HG03097 (cell line): Measurements from ENCODE around the gene ZNF827.
A peak's percentile ranks its signal among the peaks of the same experiment; 100 is the strongest.
"Not testable (repeated sequence)": the region's sequence is repeated elsewhere in the genome, so short reads cannot be mapped to it uniquely, and the experiment has no call there.

ENCODE experiments used
- ATAC-seq: cut with Tn5 transposase; IDR thresholded peaks from one replicate; pipeline ENCODE4 v1.9.1; 2021; ENCODE audit not compliant: unreplicated experiment, low FRiP score

The ZNF827 gene

DNA sequence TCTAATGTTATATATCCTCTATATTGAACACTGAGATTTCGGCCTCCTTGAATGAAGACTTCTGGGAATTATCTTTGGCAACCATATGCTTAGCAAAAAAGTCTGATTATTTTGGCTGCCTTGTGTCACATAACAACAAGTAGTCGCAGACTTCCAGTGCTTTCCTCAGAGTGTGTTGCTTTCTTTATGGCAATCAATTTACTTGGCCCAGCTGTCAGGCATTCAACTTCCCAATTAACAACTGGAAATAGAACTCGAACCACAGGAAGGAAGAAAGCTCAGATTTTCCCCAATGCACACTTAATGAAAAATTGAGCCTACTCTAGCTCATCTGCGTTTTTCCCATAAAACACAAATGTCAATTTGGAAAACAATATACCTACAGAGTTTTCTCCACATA, 71.6 kb downstream of the ZNF827 start:
- ATAC-seq, result no peak

- ATAC-seq, result no peak
Observed at GRCh38 chr4:145865274-145865941, 73.2 kb downstream of the ZNF827 start.

GRCh38 chr4:145863191-145863590, 75.4 kb downstream of the ZNF827 start:
- no peak for ATAC-seq

GRCh38 chr4:145861336-145862318, 77.0 kb downstream of the ZNF827 start:
- no peak for ATAC-seq

GRCh38 chr4:145860897-145861296, 77.7 kb downstream of the ZNF827 start:
- ATAC-seq, result no peak

DNA sequence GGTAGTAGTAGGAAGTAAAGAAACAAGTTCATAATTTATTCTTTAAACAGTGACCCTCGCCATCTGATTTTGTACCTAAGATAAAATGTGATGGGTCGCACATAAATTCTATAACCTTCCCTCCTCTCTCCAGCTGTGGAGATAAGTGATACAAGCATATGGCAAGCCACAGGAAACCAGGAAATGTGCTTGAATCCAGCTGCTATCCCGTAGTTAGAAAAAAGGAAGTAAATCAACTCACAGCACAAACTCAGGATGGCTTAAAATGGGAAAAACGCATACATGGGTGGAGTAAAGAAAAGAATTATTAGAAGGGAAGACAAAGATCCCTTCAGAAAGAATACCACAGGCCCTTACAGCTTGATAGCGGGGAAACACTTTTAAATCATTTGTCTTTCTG, 78.2 kb downstream of the ZNF827 start:
- no peak for ATAC-seq

GRCh38 chr4:145859926-145860325, 78.7 kb downstream of the ZNF827 start:
- no peak for ATAC-seq

- ATAC-seq, result no peak
Observed at GRCh38 chr4:145859426-145859825, 79.2 kb downstream of the ZNF827 start.

- ATAC-seq, result no peak
Observed at GRCh38 chr4:145852256-145852839, 86.3 kb downstream of the ZNF827 start.

- ATAC-seq, result no peak
Observed at GRCh38 chr4:145851511-145852201, 87.0 kb downstream of the ZNF827 start.

GRCh38 chr4:145847764-145848163, 90.9 kb downstream of the ZNF827 start:
- no peak for ATAC-seq

- no peak for ATAC-seq
Observed at GRCh38 chr4:145845118-145845517, 93.5 kb downstream of the ZNF827 start.

GRCh38 chr4:145843639-145844038, 95.0 kb downstream of the ZNF827 start:
- ATAC-seq, result no peak

DNA sequence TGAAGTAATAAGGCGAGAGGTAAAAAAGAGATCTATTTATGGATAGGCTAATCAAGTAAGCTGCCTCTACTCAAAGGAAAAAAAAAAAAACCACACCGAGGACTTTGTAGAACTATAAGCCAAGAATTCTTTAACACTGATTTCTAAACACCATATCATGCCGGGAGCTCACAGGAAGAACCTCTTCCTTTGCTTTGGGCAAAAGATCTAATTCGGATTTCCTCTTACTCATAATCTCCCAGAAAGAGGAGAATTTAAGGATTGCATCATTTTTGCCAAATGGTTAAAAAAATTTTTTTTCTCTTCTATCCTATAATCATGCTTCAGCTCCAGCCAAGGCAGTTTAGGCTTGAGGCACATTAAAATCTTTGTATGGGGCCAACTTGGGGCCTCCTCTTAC, 95.5 kb downstream of the ZNF827 start:
- no peak for ATAC-seq

- no peak for ATAC-seq
Observed at GRCh38 chr4:145842224-145842887, 96.3 kb downstream of the ZNF827 start.

DNA sequence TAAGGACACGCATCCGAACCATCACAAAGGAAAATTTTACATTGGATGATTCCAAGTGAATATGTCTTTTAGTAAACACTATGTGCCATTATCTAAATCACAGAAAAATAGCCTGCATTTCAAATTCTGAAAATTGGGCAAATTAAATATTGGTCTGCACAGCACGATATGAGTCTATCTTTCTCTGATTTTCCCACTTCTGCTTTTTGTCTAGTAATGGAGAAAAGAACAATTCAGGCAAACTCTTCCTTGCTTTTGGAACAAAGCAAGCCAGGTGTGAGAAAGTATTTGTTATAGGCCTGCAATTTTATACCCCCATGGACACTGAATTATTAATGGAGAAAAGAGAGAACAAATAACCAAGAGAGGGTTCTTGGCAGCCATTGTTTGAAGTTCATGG, 97.8 kb downstream of the ZNF827 start:
- ATAC-seq, result no peak

DNA sequence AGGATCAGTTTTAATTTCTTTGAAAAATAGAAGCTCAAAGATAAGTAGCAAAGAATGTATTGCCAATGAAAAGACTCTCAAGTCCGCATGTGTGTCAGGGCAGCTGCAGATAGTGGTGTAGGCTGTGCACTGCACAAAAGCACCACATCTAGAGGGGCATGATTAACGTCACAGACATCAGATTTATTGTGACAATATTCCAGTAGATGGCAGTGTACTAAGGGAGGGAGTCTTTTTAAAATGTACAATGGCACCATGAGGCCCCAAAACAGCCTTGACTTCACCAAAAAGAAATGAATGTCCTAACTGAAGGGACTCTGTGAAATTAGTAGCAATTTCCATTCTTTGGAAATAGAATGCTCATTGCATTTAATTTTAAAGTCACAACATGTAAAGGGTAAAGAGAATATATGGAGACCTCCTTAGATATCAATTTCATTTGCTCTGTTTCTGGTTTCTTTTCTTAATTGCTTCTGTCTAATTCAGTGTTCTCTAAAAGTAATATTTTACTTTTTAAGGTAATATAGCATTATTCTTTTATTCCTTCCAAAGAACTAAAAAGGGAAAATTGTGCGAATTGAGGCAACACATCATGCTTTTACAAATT, 98.4 kb downstream of the ZNF827 start:
- no peak for ATAC-seq

- no peak for ATAC-seq
Observed at GRCh38 chr4:145839151-145839550, 99.5 kb downstream of the ZNF827 start.

DNA sequence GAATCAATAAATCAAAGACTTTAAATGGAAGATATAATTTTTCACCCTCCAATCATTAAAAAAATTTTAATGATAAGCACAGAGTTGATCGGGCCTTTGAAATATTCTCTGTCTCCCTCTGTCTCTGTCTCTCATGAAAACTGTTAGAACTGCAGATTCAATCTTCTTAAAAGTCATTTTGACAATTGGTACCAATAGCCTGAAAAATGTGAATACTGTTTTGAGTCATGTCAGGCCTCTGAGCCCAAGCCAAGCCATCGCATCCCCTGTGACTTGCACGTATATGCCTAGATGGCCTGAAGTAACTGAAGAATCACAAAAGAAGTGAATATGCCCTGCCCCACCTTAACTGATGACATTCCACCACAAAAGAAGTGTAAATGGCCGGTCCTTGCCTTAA, 106.2 kb downstream of the ZNF827 start:
- ATAC-seq, result not testable (repeated sequence)

- ATAC-seq, result peak; percentile 45
Observed at GRCh38 chr4:145830699-145831098, 107.9 kb downstream of the ZNF827 start.
